Jurkat, Clone E6-1 (cell line): ENCODE results near the gene PAN3.

ENCODE experiments used
- DNase-seq: peaks from one replicate; pipeline ENCODE4 v3.0.0-alpha.2; 2011; ENCODE audit warnings: low read depth, low spot score
- H3K4me3 ChIP-seq: 2 replicates; pipeline ENCODE4 v1.5.1; 2011; ENCODE audit warnings: mild to moderate bottlenecking, low read length, control low read depth, moderate library complexity

The PAN3 gene

GRCh38 chr13:28204043-28204442 lies 65.7 kb downstream of the PAN3 start:
- no peak overlapping the region for H3K4me3 ChIP-seq
- DNase-seq = no peak

- DNase-seq = no peak
- H3K4me3 ChIP-seq = no peak overlapping the region
These were observed 66.5 kb downstream of the PAN3 start for GRCh38 chr13:28204690-28205443.

- DNase-seq = no peak
- no peak overlapping the region for H3K4me3 ChIP-seq
These were observed 80.3 kb downstream of the PAN3 start for GRCh38 chr13:28218679-28219078.

GRCh38 chr13:28219408-28220099 lies 81.2 kb downstream of the PAN3 start:
- no peak overlapping the region for H3K4me3 ChIP-seq

GRCh38 chr13:28220166-28220565 lies 81.8 kb downstream of the PAN3 start:
- no peak for DNase-seq

More at GRCh38 chr13:28219408-28220099, 81.2 kb downstream of the PAN3 start:
- DNase-seq = no peak

GRCh38 chr13:28229522-28230411 lies 91.4 kb downstream of the PAN3 start:
- no peak overlapping the region for H3K4me3 ChIP-seq
- no peak for DNase-seq

More at GRCh38 chr13:28220166-28220565, 81.8 kb downstream of the PAN3 start:
- no peak overlapping the region for H3K4me3 ChIP-seq

- no peak overlapping the region for H3K4me3 ChIP-seq
- no peak for DNase-seq
These were observed 93.3 kb downstream of the PAN3 start for GRCh38 chr13:28231642-28232041.

- DNase-seq = no peak
- no peak overlapping the region for H3K4me3 ChIP-seq
These were observed 99.6 kb downstream of the PAN3 start for GRCh38 chr13:28237944-28238343.

- DNase-seq = no peak
- no peak overlapping the region for H3K4me3 ChIP-seq
These were observed 101.0 kb downstream of the PAN3 start for GRCh38 chr13:28239374-28239773.

GRCh38 chr13:28245465-28245864 lies 107.1 kb downstream of the PAN3 start:
- H3K4me3 ChIP-seq = no peak overlapping the region
- no peak for DNase-seq

GRCh38 chr13:28246891-28247290 lies 108.5 kb downstream of the PAN3 start:
- H3K4me3 ChIP-seq = no peak overlapping the region
- no peak for DNase-seq

- H3K4me3 ChIP-seq = no peak overlapping the region
- no peak for DNase-seq
These were observed 109.7 kb downstream of the PAN3 start for GRCh38 chr13:28248080-28248479.

- no peak overlapping the region for H3K4me3 ChIP-seq
- no peak for DNase-seq
These were observed 112.2 kb downstream of the PAN3 start for GRCh38 chr13:28250542-28250941.

GRCh38 chr13:28251466-28251865 lies 113.1 kb downstream of the PAN3 start:
- H3K4me3 ChIP-seq = no peak overlapping the region
- DNase-seq = no peak

- no peak for DNase-seq
These were observed 114.2 kb downstream of the PAN3 start for GRCh38 chr13:28252547-28252946.

GRCh38 chr13:28257305-28257704 lies 119.0 kb downstream of the PAN3 start:
- H3K4me3 ChIP-seq = no peak overlapping the region
- no peak for DNase-seq

More at GRCh38 chr13:28252547-28252946, 114.2 kb downstream of the PAN3 start:
- H3K4me3 ChIP-seq = no peak overlapping the region

GRCh38 chr13:28258417-28258816 lies 120.1 kb downstream of the PAN3 start:
- H3K4me3 ChIP-seq = no peak overlapping the region
- DNase-seq = no peak

- DNase-seq = no peak
- H3K4me3 ChIP-seq = no peak overlapping the region
These were observed 129.2 kb downstream of the PAN3 start for GRCh38 chr13:28267497-28267896.

GRCh38 chr13:28268800-28269223 lies 130.5 kb downstream of the PAN3 start:
- no peak overlapping the region for H3K4me3 ChIP-seq
- DNase-seq = peak; percentile 94
